ENCODE measurements around the gene RUVBL2. TPM values are rescaled to one million over a fixed set of nuclear protein-coding genes. Genes with fewer than 3 reads are reported as not detected.

The RUVBL2 gene
- total RNA-seq (2021; ENCODE audit: unreplicated experiment) (170 TPM), Bru-seq, nascent RNA (percentile 71 among the genes with signal in this experiment), BruChase-seq, experiment 1, labeled RNA remaining after a 2-hour chase (percentile 64 among the genes with signal in this experiment), BruChase-seq, experiment 2, labeled RNA remaining after a 6-hour chase (percentile 75 among the genes with signal in this experiment)
- 236 TPM for polyA plus RNA-seq (2012; ENCODE audit: insufficient read length)
- long read RNA-seq, transcript RUVBL2-206 (15 exons, 2,009 nt) = major isoform, 165 of 343 reads
- long read RNA-seq, transcript RUVBL2-205 (2 exons, 546 nt) = minor isoform, 31 of 343 reads
- long read RNA-seq, partial matches to known transcripts = 109 of 343 reads
- long read RNA-seq, other reads (novel, unspliced or antisense) = 38 of 343 reads

DNA sequence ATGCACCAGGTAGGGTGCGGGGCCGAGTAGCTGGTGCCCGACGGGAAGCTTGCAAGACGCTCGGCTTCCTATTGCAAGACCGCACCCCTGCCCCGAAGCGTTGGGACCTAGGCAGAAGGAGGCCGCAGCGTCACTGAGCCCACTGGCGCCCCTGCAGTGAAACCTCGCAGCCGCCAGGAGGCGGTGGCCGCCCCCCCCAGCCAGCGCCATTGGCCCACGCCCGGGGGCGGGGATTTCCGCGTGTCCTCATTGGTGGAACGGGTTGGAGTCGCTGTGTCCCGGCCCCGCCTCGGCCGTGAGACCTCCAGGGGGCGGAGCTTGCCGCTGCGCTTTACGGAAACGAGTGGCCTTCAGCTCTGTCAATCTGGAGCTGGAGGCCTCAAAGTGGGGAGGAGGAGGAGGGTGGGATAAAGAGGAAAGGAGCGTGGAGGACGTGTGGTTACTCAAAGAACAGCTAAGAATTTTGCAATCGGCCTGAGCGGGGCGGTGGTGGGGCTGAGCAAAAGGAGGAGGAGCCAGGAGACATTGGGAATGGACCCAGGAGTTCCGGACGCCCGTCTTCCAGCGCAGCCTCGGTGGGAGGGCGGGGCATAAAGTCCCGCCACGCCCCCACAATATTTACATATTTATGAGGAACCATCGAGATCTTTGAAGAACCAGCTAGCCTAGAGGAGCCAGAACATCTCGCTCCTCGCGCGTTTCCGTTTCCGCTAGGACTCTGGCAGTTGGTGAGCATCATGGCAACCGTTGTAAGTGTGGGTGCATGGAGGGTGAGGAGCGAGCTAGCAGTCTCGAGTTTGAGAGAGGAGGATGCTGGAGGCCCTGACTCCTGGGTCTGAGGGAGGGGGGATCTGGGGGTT is at the start of gene RUVBL2, which contains the start of gene GYS1:
Gene RUVBL2, plus strand, starts transcription at position 713 of the 860 bp plus-strand sequence. Its CDS starts 25 bp downstream, at position 738.
Gene GYS1, minus strand, starts transcription at position 135 of the 860 bp plus-strand sequence. CDS start 197 bp downstream, outside the sequence.
- Histone ChIP-seq H3K9me3 (ENCODE audit: control insufficient read depth, insufficient read depth, low read depth, low read length) (no peaks in the 10 kb centered on the region), H3K4me1 (ENCODE audit: control insufficient read depth, insufficient read depth, low read length) (no peaks in the 10 kb centered on the region), H3K27ac (ENCODE audit: low read length) (peak within 1 kb of the TSS; percentile 95), H3K4me3 (ENCODE audit: low read depth in 2 of 2, low read length in 2 of 2) (peak within 1 kb of the TSS; percentile 79 to 96), H3K36me3 (ENCODE audit: control insufficient read depth, insufficient read depth, low read length) (peaks cover 8% of the 10 kb centered on the region; the same call in 1 of the 2 replicates), H3K27me3 (ENCODE audit: control insufficient read depth, insufficient read depth, low read length) (no peaks in the 10 kb centered on the region)
- ChIA-PET CTCF (interaction anchor here (0.5 to 1.5 kb wide), 10 partner anchors 16 to 1731 kb away, joined by 3 to 11 read pairs (median 3); partner anchors contain the start of gene FTL), POLR2A (interaction anchor here (0.5 to 0.7 kb wide), 11 partner anchors 17 to 1343 kb away, joined by 3 to 7 read pairs (median 3); no protein-coding TSS in a partner anchor)
- DNase-seq (ENCODE audit: low read depth, low spot score) (peak; percentile 82), ATAC-seq (peak; percentile 97)
- TF ChIP-seq TCF7L2 (IDR thresholded peaks at IDR 0.05; ENCODE audit: low read depth, low read length) = no peak
- peak; percentile 87 for TF ChIP-seq POLR2AphosphoS5 (IDR thresholded peaks at IDR 0.05; ENCODE audit: low read depth, low read length)
- TF ChIP-seq SIN3A (IDR thresholded peaks at IDR 0.05; ENCODE audit: borderline replicate concordance, insufficient read depth, low read depth, low read length) = 0 out of 2 replicates have a peak, but pooled peaks have one; percentile 66
- TF ChIP-seq, protein P1, sequence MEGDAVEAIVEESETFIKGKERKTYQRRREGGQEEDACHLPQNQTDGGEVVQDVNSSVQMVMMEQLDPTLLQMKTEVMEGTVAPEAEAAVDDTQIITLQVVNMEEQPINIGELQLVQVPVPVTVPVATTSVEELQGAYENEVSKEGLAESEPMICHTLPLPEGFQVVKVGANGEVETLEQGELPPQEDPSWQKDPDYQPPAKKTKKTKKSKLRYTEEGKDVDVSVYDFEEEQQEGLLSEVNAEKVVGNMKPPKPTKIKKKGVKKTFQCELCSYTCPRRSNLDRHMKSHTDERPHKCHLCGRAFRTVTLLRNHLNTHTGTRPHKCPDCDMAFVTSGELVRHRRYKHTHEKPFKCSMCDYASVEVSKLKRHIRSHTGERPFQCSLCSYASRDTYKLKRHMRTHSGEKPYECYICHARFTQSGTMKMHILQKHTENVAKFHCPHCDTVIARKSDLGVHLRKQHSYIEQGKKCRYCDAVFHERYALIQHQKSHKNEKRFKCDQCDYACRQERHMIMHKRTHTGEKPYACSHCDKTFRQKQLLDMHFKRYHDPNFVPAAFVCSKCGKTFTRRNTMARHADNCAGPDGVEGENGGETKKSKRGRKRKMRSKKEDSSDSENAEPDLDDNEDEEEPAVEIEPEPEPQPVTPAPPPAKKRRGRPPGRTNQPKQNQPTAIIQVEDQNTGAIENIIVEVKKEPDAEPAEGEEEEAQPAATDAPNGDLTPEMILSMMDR (IDR thresholded peaks at IDR 0.05) = peak; percentile 94
- TF ChIP-seq, protein P2, sequence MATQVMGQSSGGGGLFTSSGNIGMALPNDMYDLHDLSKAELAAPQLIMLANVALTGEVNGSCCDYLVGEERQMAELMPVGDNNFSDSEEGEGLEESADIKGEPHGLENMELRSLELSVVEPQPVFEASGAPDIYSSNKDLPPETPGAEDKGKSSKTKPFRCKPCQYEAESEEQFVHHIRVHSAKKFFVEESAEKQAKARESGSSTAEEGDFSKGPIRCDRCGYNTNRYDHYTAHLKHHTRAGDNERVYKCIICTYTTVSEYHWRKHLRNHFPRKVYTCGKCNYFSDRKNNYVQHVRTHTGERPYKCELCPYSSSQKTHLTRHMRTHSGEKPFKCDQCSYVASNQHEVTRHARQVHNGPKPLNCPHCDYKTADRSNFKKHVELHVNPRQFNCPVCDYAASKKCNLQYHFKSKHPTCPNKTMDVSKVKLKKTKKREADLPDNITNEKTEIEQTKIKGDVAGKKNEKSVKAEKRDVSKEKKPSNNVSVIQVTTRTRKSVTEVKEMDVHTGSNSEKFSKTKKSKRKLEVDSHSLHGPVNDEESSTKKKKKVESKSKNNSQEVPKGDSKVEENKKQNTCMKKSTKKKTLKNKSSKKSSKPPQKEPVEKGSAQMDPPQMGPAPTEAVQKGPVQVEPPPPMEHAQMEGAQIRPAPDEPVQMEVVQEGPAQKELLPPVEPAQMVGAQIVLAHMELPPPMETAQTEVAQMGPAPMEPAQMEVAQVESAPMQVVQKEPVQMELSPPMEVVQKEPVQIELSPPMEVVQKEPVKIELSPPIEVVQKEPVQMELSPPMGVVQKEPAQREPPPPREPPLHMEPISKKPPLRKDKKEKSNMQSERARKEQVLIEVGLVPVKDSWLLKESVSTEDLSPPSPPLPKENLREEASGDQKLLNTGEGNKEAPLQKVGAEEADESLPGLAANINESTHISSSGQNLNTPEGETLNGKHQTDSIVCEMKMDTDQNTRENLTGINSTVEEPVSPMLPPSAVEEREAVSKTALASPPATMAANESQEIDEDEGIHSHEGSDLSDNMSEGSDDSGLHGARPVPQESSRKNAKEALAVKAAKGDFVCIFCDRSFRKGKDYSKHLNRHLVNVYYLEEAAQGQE (IDR thresholded peaks at IDR 0.05; ENCODE audit: insufficient read depth in 1 of 2, low read depth in 2 of 2, low read length in 1 of 2) = no peak; a peak in 1 of 4 replicates
- BruUV-seq (replicated peaks) = no TSS peak
- in situ Hi-C loops (cut with HindIII; ENCODE audit: low pct_unique_long_range_greater_than_20kb, low sequenced_read_pairs) = no loop called here
- intact Hi-C loops (cut with micrococcal nuclease; ENCODE audit: unreplicated experiment) = no loop called here

DNA sequence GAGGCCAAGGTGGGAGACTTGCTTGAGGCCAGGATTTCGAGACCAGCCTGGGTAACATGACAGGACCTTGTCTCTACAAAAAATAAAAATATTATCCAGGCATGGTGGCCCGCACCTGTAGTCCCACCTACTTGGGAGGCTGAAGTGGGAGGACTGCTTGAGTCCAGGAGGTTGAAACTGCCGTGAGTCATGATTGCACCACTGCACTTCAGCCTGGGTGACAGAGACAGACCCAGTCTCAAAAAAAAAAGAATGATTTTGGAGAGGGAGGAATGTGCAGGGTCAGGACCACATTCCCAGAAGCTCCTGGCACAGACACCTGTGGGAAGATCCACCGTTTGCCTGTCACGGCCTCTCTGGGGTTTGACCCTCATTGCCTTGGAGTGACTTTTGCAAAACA is 48.3 kb upstream of the RUVBL2 start:
- no peak for DNase-seq (ENCODE audit: low read depth, low spot score)
- intact Hi-C loops (cut with micrococcal nuclease; ENCODE audit: unreplicated experiment) (no loop called here), in situ Hi-C loops (cut with HindIII; ENCODE audit: low pct_unique_long_range_greater_than_20kb, low sequenced_read_pairs) (no loop called here)
- no peak for ATAC-seq
- CTCF ChIA-PET = no interaction called here
- no peak overlapping the region for H3K27ac ChIP-seq (ENCODE audit: low read length)
- BruUV-seq (replicated peaks) = no TSS peak
- no peaks in the 10 kb centered on the region for H3K4me1 ChIP-seq (ENCODE audit: control insufficient read depth, insufficient read depth, low read length)
- POLR2A ChIA-PET = no interaction called here
- H3K36me3 ChIP-seq (ENCODE audit: control insufficient read depth, insufficient read depth, low read length) = no peaks in the 10 kb centered on the region
- no peaks in the 10 kb centered on the region for H3K27me3 ChIP-seq (ENCODE audit: control insufficient read depth, insufficient read depth, low read length)
- H3K9me3 ChIP-seq (ENCODE audit: control insufficient read depth, insufficient read depth, low read depth, low read length) = no peaks in the 10 kb centered on the region; the same call in 1 of the 2 replicates
- H3K4me3 ChIP-seq (ENCODE audit: low read depth in 2 of 2, low read length in 2 of 2) = no peak overlapping the region
- TF ChIP-seq TCF7L2 (IDR thresholded peaks at IDR 0.05; ENCODE audit: low read depth, low read length) (no peak), SIN3A (IDR thresholded peaks at IDR 0.05; ENCODE audit: borderline replicate concordance, insufficient read depth, low read depth, low read length) (no peak), POLR2AphosphoS5 (IDR thresholded peaks at IDR 0.05; ENCODE audit: low read depth, low read length) (no peak)
- TF ChIP-seq, protein P2 (IDR thresholded peaks at IDR 0.05; ENCODE audit: insufficient read depth in 1 of 2, low read depth in 2 of 2, low read length in 1 of 2) = no peak
- TF ChIP-seq, protein P1 (IDR thresholded peaks at IDR 0.05) = no peak
